GM21576 (cell line): ENCODE data around the gene UPK2.

ENCODE experiments used
- ATAC-seq: cut with Tn5 transposase; IDR thresholded peaks from one replicate; pipeline ENCODE4 v1.9.1; 2021; ENCODE audit warnings: mild to moderate bottlenecking, moderate library complexity; ENCODE audit not compliant: unreplicated experiment

The UPK2 gene

DNA sequence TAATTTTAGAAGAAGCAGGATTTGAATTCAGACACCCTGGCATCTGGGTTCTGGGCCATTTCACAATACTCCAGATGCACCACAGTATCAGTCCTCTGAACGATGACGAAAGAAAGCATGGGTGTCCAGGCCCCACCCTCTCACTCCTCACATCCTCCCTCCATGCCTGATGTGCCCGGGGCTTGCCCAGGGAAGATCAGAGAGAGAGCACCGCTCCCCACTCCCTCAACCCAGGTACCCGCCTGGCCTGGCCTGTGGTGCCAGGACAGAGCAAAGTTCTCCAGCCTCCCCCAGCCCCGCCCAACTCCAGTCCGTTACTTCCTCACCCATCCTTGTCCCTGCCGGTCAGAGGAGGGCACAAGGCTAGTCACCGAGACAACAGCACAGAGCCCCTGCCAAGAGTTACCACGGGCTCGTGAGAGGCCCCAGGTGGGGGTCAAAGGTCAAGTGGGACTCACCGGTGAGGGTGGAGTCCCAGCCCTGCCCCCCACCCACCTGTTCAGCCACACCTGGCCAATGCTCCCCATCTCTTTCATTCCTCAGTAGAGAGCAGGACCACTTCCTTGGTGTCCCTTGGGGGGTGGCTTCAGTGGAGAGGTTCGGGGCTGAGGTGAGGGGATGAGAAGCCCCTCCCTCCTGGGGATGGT lies 38.5 kb upstream of the UPK2 start:
- no peak for ATAC-seq

DNA sequence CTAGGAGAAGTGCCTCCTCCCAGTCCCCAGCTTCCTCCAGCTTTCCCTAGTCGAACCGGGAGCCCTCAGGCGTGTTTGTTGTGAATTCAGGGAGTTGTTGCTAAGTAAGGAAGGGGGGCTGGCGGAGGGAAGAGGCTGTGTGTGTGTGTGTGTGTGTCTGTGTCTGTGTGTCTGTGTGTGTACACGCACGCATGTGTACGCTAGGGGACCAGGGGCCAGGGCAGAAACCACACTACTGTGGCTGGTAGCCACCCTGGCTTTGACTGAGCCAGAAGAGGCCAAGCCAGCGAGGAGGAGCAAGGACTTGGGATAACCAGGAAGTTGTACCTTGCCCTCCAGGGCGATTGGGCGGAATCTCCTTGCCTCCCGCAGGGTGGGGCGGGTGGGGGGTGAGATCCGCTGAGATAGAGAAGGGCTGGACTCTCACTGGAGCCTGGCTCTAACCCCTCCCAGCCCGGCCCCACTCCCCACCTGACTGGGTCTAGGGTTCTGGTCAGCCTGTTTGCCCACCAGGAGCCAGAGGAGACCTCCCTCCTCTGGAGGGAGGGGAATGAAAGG lies 37.9 kb upstream of the UPK2 start:
- ATAC-seq = no peak

DNA sequence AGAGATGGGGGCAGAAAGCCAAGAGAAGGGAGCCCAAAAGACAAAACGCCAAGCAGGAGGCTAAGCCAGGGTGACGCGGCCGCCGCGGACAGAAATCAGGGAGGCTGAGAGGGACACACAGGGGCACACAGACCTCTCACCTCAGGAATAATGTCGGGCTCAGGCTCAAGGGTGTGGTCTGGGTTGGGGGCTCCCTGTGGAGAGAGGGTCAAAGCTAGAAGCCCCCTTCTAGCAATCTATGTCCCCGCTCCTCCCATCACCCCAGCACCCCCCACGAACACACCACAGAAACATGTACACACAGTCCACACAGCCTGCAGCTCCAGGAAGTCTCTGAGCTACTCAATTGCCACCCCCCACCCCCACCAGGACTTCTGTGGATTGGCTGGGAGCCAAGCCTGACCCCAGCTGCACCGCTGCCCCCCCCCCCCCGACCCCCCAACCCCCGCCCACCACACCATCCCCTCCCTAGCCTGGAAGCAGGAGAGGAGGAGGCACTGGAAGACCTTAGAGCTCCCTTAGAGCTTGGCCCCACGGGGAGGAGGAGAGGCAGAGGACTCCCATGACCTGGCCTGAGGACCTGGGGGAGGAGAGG lies 37.3 kb upstream of the UPK2 start:
- ATAC-seq = no peak

DNA sequence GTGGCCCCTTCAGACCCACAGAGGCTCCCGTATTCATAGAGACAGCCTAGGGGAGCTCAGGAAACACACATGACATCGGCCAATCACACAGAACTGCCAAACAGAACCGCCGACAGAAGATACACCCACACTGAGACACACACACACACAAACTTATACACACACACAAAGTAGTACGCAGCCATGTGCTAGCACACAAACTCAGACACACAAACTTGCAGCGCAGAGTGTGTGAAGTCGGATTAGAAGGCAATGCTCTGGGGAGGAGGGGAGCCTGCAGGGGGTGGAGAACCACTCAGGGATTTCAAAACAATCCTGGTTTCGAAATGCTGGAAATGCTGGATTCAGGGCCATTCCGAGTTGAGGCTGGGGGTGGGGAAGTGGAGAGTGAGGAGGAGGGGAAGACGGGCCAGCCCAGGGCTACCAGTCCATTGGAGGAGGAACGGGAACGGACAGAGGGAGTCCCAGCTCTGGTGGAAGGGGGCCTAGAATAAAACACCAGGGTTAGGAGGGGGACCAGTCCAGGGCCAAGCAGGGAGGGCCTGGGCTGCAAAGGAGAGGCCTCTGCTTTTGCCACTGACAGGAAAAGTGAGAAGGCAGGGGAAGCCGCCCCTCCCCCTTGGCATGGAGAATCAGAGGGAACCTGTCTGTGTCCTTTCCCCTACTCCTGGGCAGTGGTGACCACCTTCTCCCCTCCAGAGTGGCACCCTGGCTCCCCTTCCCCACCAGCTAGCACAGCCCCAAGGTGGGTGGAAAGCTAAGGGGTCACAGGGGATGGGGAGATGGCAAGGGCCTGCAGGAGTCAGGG lies 34.8 kb upstream of the UPK2 start:
- no peak for ATAC-seq

DNA sequence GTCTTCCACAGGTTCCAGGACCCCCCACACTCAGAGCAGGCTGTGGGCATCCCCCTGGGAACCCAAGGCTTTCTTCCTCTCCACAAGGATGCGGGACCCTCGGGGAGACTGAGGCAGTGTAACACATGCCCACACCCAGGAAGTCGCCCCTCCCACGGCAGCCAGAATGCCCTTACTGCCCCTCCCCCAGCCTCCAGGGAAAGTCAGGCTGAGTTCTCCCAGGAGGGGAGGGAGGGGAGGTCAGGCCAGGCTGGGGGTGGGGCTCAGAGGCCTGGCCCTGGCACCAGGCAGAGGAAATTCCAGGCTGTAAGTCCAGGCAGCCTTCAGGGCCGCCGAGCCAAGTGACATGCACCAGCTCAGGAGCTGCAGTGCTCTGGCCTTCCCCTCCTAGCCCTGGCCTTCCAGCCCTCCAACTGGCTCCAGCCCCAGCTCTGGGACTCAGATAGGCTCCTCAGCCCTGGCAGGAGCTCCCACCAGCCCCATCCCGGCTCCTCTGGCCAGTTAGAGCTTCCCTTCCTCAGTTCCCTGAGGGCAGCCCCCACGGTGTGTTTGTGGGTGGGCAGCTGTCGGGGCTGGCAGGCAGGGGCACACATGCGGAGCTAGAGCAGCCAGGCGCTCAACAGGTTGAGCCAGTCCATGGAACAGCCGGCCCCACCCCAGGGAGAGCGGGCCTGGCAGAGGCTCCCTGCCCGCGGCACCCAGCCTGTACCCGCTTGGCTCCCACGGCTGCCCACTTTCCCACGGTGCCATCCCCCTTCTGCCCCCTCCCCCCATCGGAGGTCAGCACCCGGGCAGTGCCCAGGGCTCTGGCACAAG lies 34.0 kb upstream of the UPK2 start:
- ATAC-seq = no peak

DNA sequence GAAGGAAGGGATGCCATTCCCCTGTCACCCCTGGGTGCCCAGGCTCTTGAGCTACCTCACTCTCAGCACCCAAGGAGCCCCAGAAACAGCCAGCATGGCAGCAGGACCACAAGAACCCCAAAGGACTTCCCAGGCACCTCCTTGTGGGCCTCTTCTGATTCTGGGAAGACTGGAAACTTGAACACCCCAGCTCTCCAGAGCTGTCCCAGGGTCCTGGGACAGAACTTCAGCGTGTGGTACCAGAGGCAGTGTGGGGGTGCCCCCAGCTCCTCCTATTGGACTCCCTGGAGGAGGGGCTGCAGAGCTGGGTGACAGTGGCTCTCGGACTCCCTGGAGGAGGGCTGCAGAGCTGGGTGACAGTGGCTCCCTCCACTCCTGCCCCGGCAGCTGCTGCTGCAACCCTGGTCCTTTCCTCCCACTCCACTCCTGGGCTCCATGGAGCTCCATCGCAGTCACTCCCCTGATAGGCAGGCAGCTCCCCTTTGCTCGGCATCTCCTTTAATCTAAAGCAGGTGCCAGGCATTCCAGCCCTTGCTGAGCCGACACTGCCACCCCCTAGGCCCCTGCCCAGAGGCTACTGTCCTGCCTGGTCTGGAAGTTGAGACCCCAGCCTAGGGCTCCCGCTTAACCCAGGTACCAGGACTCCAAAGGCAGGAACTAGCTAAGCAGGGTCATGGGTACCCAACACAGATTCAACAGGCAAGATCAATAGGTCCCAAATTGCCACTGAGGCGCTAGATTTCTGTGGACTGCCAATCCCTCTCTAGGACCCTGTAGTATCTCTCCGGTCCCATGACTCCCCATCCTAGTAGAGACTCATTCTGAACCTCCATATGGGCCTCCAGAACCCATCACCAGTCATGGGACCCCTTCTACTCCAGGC lies 33.1 kb upstream of the UPK2 start:
- no peak for ATAC-seq

DNA sequence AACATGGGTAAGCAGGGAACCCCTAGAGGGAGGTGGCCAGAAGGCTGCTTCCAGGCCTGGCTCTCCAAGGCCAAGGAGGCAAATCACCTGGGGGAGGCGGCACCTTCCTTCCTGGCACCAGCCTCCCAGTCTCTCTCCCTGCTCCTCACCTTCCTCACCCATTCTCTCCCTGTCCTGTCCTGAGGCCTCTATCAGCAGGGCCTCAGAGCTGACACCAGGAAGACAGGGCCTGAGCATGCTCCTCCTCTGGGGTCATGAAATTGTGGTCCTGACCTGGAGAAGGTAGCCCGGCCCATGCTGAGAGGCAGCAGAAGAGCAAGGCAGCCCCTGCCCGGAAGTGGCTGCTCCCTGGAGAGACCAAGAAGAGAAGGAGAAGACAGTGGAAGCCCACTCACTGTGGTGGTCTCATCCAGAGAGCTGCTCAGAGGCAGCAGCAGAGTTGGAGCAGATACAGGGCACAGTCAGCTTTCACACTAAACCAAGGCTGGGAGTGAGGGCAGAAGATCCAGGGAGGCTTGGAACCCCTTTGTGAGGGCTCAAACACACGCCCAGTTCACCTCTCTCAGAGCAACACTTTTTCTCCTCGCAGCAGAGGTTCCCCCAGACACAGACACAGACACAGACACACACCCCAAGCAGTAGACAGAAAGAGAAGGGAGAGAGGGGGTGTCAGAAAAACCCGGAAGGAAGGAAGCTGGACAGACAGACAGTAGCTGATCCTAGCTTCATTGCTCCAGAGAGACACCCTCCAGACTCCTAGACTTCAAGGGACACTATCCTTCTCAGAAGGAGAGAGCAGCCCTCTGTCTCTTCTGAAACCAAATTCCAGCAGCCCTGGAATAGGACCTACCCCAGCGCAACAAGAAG lies 32.1 kb upstream of the UPK2 start:
- ATAC-seq = no peak

DNA sequence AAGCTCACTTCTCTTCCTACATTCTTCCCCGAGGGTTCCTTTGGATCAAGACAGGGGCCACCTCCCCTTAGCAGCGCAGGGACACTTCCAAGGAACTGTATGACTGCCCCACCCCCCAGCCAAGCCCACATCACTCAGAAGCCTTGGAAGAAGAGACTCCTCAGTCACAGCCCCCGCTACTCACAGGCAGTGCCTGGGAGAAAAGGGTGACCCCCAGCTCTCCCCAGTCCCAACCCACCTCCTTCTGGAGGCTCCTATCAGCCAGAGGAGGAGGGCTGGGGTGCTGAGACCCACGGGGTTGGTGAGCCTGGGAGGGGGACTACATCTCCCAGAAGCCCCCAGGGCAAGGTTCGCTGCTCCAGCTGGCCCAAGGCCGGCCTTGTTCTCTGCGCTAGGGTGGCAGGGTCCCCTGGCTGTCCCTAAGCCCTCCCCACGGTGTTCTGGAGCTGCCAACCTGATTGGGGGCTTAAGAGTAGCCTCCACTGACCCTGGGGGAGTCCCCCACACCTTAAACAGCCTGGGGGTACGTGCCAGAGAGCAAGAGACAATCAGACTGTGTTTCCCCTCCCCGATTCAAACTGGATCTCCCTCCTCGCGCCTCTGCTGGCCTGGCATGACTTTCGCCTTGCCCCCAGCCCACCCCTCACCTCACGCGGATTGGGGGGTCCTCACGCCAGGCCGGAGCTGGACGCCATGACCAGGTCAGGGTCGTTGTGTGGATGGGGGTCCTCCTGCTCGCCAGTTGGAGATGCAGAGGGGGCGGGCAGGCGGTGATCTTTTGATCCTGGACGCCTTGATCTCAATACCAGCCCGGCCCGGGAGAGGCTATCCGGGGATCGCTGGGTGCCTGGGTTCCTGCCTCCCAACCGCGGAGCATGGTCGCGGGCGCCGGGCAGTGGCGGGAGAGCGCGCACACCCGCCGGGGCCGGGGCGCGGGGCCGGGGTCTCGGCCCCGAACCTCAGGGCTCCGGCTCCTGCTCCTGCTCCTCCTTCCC lies 31.2 kb upstream of the UPK2 start:
- no peak for ATAC-seq

DNA sequence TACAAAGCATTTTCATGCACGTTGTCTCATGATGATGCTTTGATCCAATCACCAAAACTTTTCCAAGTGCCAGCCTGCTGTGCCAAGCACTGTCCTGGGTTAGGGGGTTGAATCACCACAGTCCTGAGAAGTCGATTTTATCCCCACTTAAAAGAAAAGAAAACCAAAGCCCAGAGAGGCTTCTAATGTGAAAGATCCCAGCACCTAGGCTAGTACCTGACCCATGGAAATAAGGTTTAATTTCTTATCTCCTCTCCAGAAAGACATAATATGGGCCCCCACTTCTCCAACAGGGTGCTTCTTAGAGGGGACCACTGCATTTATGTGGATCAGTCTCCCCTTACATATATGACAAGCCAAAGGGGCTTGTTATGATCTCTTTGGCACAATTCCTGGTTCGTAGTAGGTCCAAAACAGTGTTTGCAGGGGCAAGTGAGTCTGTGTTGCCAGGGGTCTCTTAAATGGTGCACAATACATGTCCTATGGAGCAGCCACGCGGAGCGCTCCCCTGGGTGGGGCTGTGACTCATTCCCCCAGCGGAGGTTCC lies 28.5 kb upstream of the UPK2 start:
- no peak for ATAC-seq

DNA sequence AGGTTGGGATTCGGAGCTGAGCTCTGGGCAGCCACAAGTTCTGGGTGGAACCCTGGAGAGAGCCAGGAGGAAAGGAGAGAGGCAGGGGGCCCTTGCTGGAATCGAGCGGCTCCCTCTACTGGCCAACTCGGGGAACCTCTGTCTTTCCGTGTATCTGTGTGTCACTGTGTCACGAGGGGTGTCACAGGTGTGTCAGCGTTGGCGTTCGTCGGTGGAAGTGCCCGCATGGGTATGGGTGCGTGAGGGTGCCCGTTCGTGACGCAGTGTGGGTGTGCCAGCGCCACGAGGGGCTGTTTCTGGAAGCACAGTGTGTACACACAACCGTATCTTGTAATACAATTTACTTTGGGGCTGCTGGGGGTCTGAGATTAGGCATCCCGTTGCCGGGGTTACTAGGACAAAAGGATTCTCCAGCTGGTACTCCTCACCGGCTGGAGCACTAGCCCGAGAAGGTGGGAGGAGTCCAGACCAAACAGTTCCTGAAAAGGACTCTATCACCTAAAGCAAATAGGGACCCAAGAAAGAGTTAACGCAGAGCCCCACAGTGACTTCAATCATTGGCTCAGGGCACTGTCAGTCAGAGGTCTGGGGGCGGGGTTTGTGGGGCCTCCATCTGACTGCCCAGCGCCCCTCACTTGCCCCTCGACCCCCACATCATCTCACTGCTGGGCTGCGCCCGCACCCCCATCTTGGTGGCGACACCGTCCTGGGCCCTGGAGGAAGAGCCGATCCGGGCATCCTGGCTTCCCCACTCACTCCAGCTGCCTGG lies 27.8 kb upstream of the UPK2 start:
- ATAC-seq = peak; percentile 46

DNA sequence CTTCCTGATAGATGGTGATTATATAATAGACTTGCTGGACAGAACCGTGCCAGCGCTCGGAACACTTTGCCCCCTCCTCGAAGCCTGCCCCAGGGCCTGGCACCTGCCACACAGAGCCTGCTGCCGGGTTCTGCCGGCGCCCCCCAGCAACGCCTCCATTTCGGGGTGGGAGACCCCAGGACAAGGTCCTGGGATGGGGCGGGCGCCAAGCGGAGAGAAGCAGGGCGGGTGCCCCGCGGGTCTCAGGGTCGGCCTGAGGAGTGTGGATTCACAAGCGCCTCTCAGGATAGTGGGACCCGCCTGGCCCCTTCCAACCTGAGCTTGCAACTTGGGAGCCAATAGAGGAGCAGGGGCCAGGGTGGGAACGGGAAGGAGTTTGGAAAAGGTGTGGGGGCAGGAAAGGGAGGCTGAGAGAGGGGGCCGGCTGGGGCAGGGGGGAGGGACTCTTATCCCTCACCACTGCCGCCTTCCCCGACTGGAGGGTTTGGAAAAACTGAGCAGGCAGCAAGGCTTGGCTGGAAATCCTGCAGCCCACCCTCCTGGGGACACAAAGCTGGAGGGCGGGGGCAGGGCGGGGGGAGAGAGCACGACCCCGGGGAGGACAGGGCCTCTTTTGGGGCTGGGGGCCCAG lies 27.1 kb upstream of the UPK2 start:
- no peak for ATAC-seq

DNA sequence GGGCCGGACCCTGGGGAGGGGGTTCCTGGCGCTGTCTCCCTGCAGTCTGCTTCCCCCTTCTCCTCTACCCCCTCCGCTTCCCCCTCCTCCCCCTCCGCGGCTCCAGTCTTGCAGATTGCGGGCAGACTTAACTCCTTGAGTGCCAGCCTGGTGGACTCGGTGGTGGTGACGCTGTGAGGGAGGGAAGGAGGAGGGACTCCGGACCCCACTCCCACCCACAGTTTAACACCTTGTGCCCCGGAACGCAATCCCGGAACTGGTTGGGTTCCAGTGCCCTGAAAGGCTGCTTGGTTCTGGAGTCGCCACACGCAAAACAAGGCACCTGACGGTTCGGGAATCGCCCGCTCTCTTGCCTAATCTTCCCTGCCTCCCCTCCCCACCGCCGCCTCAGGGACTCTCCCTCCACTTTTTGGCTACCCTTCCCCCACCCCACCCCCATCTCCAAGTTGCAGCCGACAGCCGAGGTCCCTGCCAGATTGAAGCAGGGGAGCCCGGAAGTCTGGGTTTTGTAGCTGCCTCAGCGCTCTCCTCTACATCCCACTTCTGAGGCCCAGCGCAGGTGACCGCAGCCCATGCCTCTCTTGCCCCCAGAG lies 26.5 kb upstream of the UPK2 start:
- ATAC-seq = no peak

DNA sequence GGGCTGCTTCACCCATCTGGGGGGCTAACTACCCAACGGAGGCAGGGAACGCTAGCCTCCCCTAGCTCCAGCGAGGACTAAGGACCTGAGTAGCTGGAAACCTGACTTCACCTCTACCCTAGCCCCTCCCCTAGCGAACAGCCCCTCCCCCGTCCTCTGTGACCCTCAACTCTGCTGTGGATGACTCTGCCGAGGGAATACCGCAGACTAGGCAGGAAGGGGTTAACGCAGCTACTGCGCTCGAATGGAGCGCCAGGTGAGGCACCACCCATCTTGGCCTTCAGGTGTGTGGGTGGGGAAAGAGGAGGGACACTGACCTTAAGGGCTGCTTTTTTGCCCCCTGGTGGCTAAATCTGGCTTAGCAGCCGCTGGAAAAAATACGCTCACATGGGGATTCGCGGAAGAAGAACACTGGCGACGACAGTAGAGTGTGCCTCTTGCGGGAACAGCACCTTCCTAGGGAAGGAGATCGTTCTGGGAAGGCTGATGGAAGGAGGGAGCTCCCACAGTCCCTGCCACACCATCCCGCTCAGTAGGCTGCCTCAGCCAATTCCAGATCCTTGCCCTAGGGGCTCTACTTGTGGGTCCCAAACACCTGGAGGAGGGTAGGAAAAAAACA lies 25.9 kb upstream of the UPK2 start:
- ATAC-seq = no peak

DNA sequence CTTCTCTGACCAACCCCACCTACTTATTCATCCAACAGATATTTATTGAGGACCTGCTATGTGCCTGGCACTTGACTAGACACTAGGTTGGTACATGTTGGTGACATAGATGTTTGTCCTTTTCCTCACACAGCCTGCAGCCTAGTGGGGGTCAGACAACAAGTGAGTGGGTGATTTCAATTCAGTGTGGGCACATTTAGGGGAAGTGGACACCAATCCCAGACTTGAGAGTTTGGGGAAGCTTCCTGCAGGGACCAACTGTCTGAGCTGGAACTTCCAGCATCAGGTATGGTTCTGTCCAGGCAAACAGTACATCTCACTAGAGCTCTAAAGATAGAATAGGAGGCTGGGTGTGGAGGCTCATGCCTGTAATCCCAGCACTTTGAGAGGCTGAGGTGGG lies 24.5 kb upstream of the UPK2 start:
- no peak for ATAC-seq

DNA sequence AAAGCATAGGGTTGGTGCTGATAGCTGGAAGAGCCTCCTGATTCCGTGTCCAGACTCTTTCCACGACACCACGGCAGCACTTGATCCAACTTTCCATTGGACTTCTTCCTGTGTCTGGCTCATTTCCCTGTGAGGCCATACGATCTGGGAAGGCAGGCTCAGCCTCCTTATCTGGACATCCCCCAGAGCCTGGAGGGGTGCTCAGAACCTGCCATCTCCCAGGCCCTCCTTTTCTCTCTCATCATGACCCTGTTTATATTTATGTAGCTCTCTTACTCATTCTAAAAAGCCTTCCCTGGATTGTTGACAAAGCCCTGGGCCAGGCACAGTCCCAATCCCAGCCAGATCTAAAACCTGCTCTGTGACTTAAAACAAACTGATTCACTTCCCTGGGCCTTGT lies 22.6 kb upstream of the UPK2 start:
- ATAC-seq = no peak

DNA sequence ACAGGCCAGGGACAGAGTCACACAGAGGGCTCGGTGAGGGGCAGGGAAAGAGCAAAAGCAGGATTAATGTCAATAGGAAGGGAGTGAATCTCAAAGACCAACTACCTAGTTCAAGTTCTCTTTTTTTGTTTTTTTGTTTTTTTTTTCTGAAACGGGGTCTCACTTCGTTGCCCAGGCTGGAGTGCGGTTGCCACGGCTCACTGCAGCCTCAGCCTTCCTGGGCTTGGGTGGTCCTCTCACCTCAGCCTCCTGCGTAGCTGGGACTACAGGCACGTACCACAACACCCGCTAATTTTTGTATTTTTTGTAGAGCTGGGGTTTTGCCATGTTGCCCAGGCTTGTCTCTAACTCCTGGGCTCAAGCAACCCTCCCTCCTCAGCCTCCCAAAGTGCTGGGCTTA lies 20.7 kb upstream of the UPK2 start:
- ATAC-seq = no peak
